PC-3 (cell line): ENCODE measurements around the gene METTL26. TPM values are rescaled to one million over a fixed set of nuclear protein-coding genes. Genes with fewer than 3 reads are reported as not detected.
A peak's percentile ranks its signal among the peaks of the same experiment; 100 is the strongest.

Experiments used
- ATAC-seq: fragments of 200-7000 bp; cut with Tn5 transposase; 2 replicates; pipeline ENCODE4 v1.9.1; 2020; ENCODE audit warnings: mild to moderate bottlenecking, moderate library complexity
- BruUV-seq: library from RNA; stranded (reverse); fragments of 400-500 nt; replicated peaks from 2 replicates; lab custom pipeline; 2021; lab: Mats Ljungman, UMichigan
- CTCF ChIA-PET: fragments of 300-600 bp; sonication (Branson Sonifier 250); formaldehyde crosslinking; loops from one replicate; lab custom pipeline; 2022; ENCODE audit warnings: antibody characterized with exemption; lab: Charles Lee
- POLR2A ChIA-PET: fragments of 300-600 bp; sonication (Branson Sonifier 250); formaldehyde crosslinking; loops from one replicate; lab custom pipeline; 2022; ENCODE audit warnings: antibody characterized with exemption; ENCODE audit not compliant: unreplicated experiment; lab: Charles Lee
- DNase-seq: peaks from one replicate; pipeline ENCODE4 v3.0.0-alpha.2; 2015
- H2AFZ ChIP-seq: fragments of 300-600 bp; sonication (generic); 2 replicates; pipeline ENCODE4 v1.6.0; 2016; ENCODE audit warnings: antibody characterized with exemption, low read length
- H3F3A ChIP-seq: fragments of 300-600 bp; sonication (generic); one replicate; pipeline ENCODE4 v1.6.0; 2017; ENCODE audit warnings: antibody characterized with exemption, low read length, control low read depth, mild to moderate bottlenecking; ENCODE audit not compliant: unreplicated experiment
- H3K27ac ChIP-seq: fragments of 300-600 bp; sonication (generic); 2 replicates; pipeline ENCODE4 v1.5.1; 2016; ENCODE audit warnings: mild to moderate bottlenecking, low read length
- H3K27me3 ChIP-seq: fragments of 300-600 bp; sonication (generic); 2 replicates; pipeline ENCODE4 v1.6.1; 2016; ENCODE audit warnings: low read length, mixed read lengths
- H3K36me3 ChIP-seq: fragments of 300-600 bp; sonication (generic); 2 replicates; pipeline ENCODE4 v1.6.1; 2016; ENCODE audit warnings: low read depth, mixed run types, low read length, mixed read lengths
- H3K4me1 ChIP-seq: fragments of 300-600 bp; sonication (generic); 2 replicates; pipeline ENCODE4 v1.5.1; 2016; ENCODE audit warnings: low read length; ENCODE audit not compliant: insufficient read depth
- H3K4me2 ChIP-seq: fragments of 300-600 bp; sonication (generic); 2 replicates; pipeline ENCODE4 v1.6.0; 2016; ENCODE audit warnings: low read length
- H3K4me3 ChIP-seq: fragments of 300-600 bp; sonication (generic); 2 replicates; pipeline ENCODE4 v1.5.1; 2016; ENCODE audit warnings: mild to moderate bottlenecking, low read length, mixed read lengths
- H3K79me2 ChIP-seq: fragments of 300-600 bp; sonication (generic); 2 replicates; pipeline ENCODE4 v1.6.1; 2017; ENCODE audit warnings: low read length, mixed read lengths
- H3K9ac ChIP-seq: fragments of 300-600 bp; sonication (generic); 2 replicates; pipeline ENCODE4 v1.6.0; 2016; ENCODE audit warnings: mild to moderate bottlenecking, low read length
- H3K9me2 ChIP-seq: fragments of 300-600 bp; sonication (generic); replicated peaks from 2 replicates; pipeline ENCODE4 v1.6.1; 2016; ENCODE audit warnings: mixed run types, low read length, mixed read lengths
- H3K9me3 ChIP-seq: fragments of 300-600 bp; sonication (generic); 2 replicates; pipeline ENCODE4 v1.6.1; 2016; ENCODE audit warnings: low read length, mixed read lengths
- H4K20me1 ChIP-seq: fragments of 300-600 bp; sonication (generic); 2 replicates; pipeline ENCODE4 v1.6.1; 2016; ENCODE audit warnings: low read length, mixed read lengths
- EZH2 ChIP-seq: fragments of 300-600 bp; sonication (generic); IDR thresholded peaks from one replicate; pipeline ENCODE4 v1.6.1; 2017; ENCODE audit warnings: antibody characterized with exemption, mild to moderate bottlenecking, low read length; ENCODE audit not compliant: unreplicated experiment
- EZH2phosphoT487 ChIP-seq: fragments of 300-600 bp; sonication (generic); IDR thresholded peaks from 2 replicates; pipeline ENCODE4 v1.6.1; 2018; ENCODE audit warnings: mild to moderate bottlenecking, antibody characterized with exemption, low read length, borderline replicate concordance
- intact Hi-C: fragments of 100-400 bp; cut with micrococcal nuclease; formaldehyde crosslinking; loops from 2 replicates; pipeline ENCODE4 v1.9.0; 2023
- total RNA-seq: library from RNA; depleted of rRNA; stranded (reverse); fragments of >200 nt; gene quantifications from 2 replicates; pipeline ENCODE4 v1.2.3, GENCODE V29; 2014
- TF ChIP-seq, protein P1 (sequence below): fragments of 300-600 bp; sonication (generic); conservative IDR thresholded peaks from 2 replicates; pipeline ENCODE4 v1.5.1; 2017; ENCODE audit warnings: antibody characterized with exemption, low read depth, mild to moderate bottlenecking, low read length

Gene METTL26
- total RNA-seq, 1 experiment from 2014 or later = 179 TPM

DNA sequence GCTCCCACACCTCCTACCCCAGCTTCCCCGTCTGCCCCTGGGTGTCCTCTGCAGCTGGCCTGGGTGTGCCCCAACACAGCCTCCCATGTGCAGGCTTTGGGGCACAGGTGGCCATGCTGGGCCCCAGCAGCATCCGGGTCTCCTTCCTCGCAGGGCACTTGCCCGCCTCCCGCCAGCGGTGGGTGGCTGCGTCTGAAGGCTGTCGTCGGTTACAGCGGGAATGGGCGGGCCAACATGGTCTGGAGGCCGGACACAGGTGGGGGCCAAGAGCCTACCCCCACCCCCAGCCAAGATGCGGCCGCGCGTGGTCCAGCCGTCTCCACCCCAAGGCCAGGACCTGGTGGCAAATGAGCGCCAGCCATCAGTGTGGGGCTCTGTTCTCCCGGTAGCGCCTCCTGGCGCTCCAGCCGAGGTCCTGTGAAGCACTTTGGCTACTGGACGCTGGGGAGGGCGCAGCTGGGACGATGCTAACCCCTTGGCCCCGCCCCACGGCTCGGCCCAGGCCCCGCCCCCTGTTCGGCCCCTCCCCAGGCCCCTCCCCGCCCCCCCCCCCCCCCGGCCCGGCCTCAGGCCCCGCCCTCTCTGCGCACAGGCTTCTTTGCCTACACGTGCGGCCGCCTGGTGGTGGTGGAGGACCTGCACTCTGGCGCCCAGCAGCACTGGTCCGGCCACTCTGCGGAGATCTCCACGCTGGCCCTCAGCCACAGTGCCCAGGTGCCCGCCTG is 24.5 kb upstream of the METTL26 start:
- no TSS peak for BruUV-seq
- H3K4me2 ChIP-seq = peak overlapping the region; percentile 65
- H3K36me3 ChIP-seq = no peaks in the 10 kb centered on the region
- peaks cover 5% of the 10 kb centered on the region for H3K4me1 ChIP-seq
- ChIA-PET POLR2A (no interaction called here), CTCF (interaction anchor here (0.6 kb wide), 1 partner anchor 70 kb away, joined by 3 read pairs; no protein-coding TSS in a partner anchor)
- H3K9ac ChIP-seq = 0 out of 2 replicates have a peak overlapping the region, but pooled peaks have one; percentile 25
- no peak overlapping the region for H2AFZ ChIP-seq
- DNase-seq (peak; percentile 79), ATAC-seq (peak; percentile 90)
- no peaks in the 10 kb centered on the region for H4K20me1 ChIP-seq
- H3K27me3 ChIP-seq = no peaks in the 10 kb centered on the region
- TF ChIP-seq EZH2 (no peak), EZH2phosphoT487 (no peak)
- TF ChIP-seq, protein P1, sequence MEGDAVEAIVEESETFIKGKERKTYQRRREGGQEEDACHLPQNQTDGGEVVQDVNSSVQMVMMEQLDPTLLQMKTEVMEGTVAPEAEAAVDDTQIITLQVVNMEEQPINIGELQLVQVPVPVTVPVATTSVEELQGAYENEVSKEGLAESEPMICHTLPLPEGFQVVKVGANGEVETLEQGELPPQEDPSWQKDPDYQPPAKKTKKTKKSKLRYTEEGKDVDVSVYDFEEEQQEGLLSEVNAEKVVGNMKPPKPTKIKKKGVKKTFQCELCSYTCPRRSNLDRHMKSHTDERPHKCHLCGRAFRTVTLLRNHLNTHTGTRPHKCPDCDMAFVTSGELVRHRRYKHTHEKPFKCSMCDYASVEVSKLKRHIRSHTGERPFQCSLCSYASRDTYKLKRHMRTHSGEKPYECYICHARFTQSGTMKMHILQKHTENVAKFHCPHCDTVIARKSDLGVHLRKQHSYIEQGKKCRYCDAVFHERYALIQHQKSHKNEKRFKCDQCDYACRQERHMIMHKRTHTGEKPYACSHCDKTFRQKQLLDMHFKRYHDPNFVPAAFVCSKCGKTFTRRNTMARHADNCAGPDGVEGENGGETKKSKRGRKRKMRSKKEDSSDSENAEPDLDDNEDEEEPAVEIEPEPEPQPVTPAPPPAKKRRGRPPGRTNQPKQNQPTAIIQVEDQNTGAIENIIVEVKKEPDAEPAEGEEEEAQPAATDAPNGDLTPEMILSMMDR = peak; percentile 36
- peak overlapping the region; percentile 42; the same call in 1 of the 2 replicates for H3K4me3 ChIP-seq
- intact Hi-C loops = no loop called here
- no peaks in the 10 kb centered on the region for H3K9me3 ChIP-seq
- H3K27ac ChIP-seq = no peak overlapping the region
- no peaks in the 10 kb centered on the region for H3K9me2 ChIP-seq
- H3K79me2 ChIP-seq = no peaks in the 10 kb centered on the region
- no peaks in the 10 kb centered on the region for H3F3A ChIP-seq

DNA sequence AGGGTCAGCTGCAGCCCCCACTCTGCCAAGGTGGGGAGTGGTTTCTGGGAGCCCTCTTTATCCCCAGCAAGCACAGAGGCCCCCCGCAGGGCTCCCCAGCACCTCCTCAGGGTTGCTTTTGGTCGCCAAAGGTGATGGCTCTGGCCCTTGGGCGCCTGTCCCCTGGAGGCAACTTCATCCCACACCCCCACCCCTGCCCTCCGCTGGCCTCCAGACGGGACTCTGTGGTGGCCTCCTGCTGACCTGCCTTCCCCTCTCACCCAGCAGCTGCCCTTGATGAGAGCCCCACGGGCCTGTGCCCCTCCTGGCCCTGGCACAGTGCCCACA is 24.0 kb upstream of the METTL26 start:
- Histone ChIP-seq H3K4me1 (peaks cover 5% of the 10 kb centered on the region), H3K4me3 (no peak overlapping the region), H3K27ac (no peak overlapping the region), H3K79me2 (no peaks in the 10 kb centered on the region), H3F3A (no peaks in the 10 kb centered on the region), H3K9me3 (no peaks in the 10 kb centered on the region), H3K27me3 (no peaks in the 10 kb centered on the region), H3K36me3 (no peaks in the 10 kb centered on the region), H4K20me1 (no peaks in the 10 kb centered on the region), H3K9ac (no peak overlapping the region), H3K9me2 (no peaks in the 10 kb centered on the region), H2AFZ (no peak overlapping the region), H3K4me2 (no peak overlapping the region)
- BruUV-seq = no TSS peak
- DNase-seq (no peak), ATAC-seq (no peak)
- intact Hi-C loops = no loop called here
- TF ChIP-seq EZH2 = no peak
- TF ChIP-seq EZH2phosphoT487 = no peak
- TF ChIP-seq, protein P1 = no peak
- ChIA-PET POLR2A (no interaction called here), CTCF (no interaction called here)

DNA sequence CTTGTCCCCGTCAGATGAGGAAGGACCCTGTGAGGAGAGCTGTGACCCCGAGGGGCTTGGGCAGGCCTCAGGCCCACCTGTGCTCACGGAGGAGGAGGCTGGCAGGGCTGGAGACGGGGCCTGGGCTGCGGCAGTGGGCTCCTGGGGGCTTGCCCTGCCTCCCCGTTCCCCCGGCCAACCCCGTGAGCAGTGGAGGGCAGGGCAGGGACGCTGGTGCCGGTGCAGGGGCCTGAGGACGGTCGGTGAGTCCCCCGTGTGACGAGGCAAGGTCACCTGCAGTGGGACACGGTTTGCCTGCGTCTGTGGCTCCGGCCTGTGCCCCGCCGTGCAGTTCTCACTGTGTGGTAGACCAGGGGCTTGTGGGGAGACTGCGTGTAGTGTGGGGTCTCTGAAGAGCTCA is 23.5 kb upstream of the METTL26 start:
- DNase-seq (no peak), ATAC-seq (no peak)
- TF ChIP-seq EZH2phosphoT487 (no peak), EZH2 (no peak)
- TF ChIP-seq, protein P1 = no peak
- no TSS peak for BruUV-seq
- Histone ChIP-seq H3F3A (no peaks in the 10 kb centered on the region), H3K27ac (no peak overlapping the region), H3K36me3 (no peaks in the 10 kb centered on the region), H3K4me2 (no peak overlapping the region), H3K4me3 (no peak overlapping the region), H3K27me3 (no peaks in the 10 kb centered on the region), H3K9me2 (no peaks in the 10 kb centered on the region), H3K4me1 (peaks cover 5% of the 10 kb centered on the region), H3K9ac (no peak overlapping the region), H4K20me1 (no peaks in the 10 kb centered on the region), H3K79me2 (no peaks in the 10 kb centered on the region), H2AFZ (no peak overlapping the region), H3K9me3 (no peaks in the 10 kb centered on the region)
- POLR2A ChIA-PET = no interaction called here
- intact Hi-C loops = no loop called here
- CTCF ChIA-PET = no interaction called here
